H9 (cell line): Measurements from ENCODE around the gene INVS. TPM values are rescaled to one million over a fixed set of nuclear protein-coding genes. Genes with fewer than 3 reads are reported as not detected.

Source experiments
- DNase-seq: peaks from one replicate; pipeline ENCODE4 v3.0.0-alpha.2; 2017
- H2AFZ ChIP-seq: one replicate; pipeline ENCODE4 v1.6.1; 2013; ENCODE audit warnings: mild to moderate bottlenecking, low read length, control low read depth, moderate library complexity
- H2AK5ac ChIP-seq: 2 replicates; pipeline ENCODE4 v1.6.1; 2013; ENCODE audit warnings: low read length, control low read depth, mixed read lengths; ENCODE audit not compliant: insufficient read length
- H2BK120ac ChIP-seq: one replicate; pipeline ENCODE4 v1.6.1; 2013; ENCODE audit warnings: low read depth, mild to moderate bottlenecking, low read length, control low read depth, inconsistent platforms; ENCODE audit not compliant: poor library complexity, severe bottlenecking
- H2BK12ac ChIP-seq: 2 replicates; pipeline ENCODE4 v1.6.1; 2013; ENCODE audit warnings: low read length, control low read depth, mixed read lengths, low read depth; ENCODE audit not compliant: insufficient read length
- H2BK15ac ChIP-seq: 2 replicates; pipeline ENCODE4 v1.6.1; 2013; ENCODE audit warnings: low read depth, low read length, control low read depth
- H2BK20ac ChIP-seq: one replicate; pipeline ENCODE4 v1.6.1; 2013; ENCODE audit warnings: low read depth, mild to moderate bottlenecking, low read length, control low read depth, inconsistent platforms; ENCODE audit not compliant: poor library complexity, severe bottlenecking
- H2BK5ac ChIP-seq: 2 replicates; pipeline ENCODE4 v1.6.1; 2013; ENCODE audit warnings: low read length, control low read depth, mixed read lengths; ENCODE audit not compliant: insufficient read length
- H3K14ac ChIP-seq: 2 replicates; pipeline ENCODE4 v1.6.1; 2013; ENCODE audit warnings: low read length, control low read depth; ENCODE audit not compliant: insufficient read depth
- H3K18ac ChIP-seq: 2 replicates; pipeline ENCODE4 v1.6.1; 2013; ENCODE audit warnings: low read depth, mild to moderate bottlenecking, mixed read lengths, low read length, control low read depth; ENCODE audit not compliant: insufficient read length
- H3K23ac ChIP-seq: 2 replicates; pipeline ENCODE4 v1.6.1; 2013; ENCODE audit warnings: low read length, control low read depth, mixed read lengths, low read depth; ENCODE audit not compliant: insufficient read length
- H3K23me2 ChIP-seq: 2 replicates; pipeline ENCODE4 v1.6.1; 2013; ENCODE audit warnings: low read depth, mild to moderate bottlenecking, mixed read lengths, low read length, control low read depth; ENCODE audit not compliant: insufficient read length, poor library complexity, severe bottlenecking
- H3K27ac ChIP-seq: 2 replicates; pipeline ENCODE4 v1.5.1; 2013; ENCODE audit warnings: low read length, control low read depth, mixed read lengths, low read depth; ENCODE audit not compliant: insufficient read length
- H3K27me3 ChIP-seq: 2 replicates; pipeline ENCODE4 v1.6.1; 2013; ENCODE audit warnings: low read length, control low read depth, inconsistent platforms; ENCODE audit not compliant: insufficient read depth
- H3K4ac ChIP-seq: 2 replicates; pipeline ENCODE4 v1.6.1; 2013; ENCODE audit warnings: low read depth, mild to moderate bottlenecking, control low read depth, inconsistent platforms, low read length, moderate library complexity
- H3K4me1 ChIP-seq: 2 replicates; pipeline ENCODE4 v1.6.1; 2013; ENCODE audit warnings: low read length, control low read depth, inconsistent platforms; ENCODE audit not compliant: insufficient read depth
- H3K4me2 ChIP-seq: 2 replicates; pipeline ENCODE4 v1.6.1; 2013; ENCODE audit warnings: low read length, control low read depth, mixed read lengths; ENCODE audit not compliant: insufficient read length, insufficient read depth
- H3K56ac ChIP-seq: 2 replicates; pipeline ENCODE4 v1.6.1; 2013; ENCODE audit warnings: low read depth, mild to moderate bottlenecking, mixed read lengths, low read length, control low read depth; ENCODE audit not compliant: insufficient read length
- H3K79me1 ChIP-seq: 2 replicates; pipeline ENCODE4 v1.6.1; 2013; ENCODE audit warnings: low read depth, mild to moderate bottlenecking, moderate library complexity, low read length, control low read depth, inconsistent platforms; ENCODE audit not compliant: insufficient read depth, poor library complexity, severe bottlenecking
- H3K79me2 ChIP-seq: 2 replicates; pipeline ENCODE4 v1.6.1; 2013; ENCODE audit warnings: low read length, control low read depth, inconsistent platforms; ENCODE audit not compliant: insufficient read depth
- H3K9ac ChIP-seq: 2 replicates; pipeline ENCODE4 v1.6.1; 2013; ENCODE audit warnings: low read length, control low read depth, mixed read lengths; ENCODE audit not compliant: insufficient read length; ENCODE audit errors: extremely low read depth
- H3K9me3 ChIP-seq: one replicate; pipeline ENCODE4 v1.6.1; 2013; ENCODE audit warnings: low read depth, low read length, inconsistent platforms; ENCODE audit not compliant: control insufficient read depth
- H3T11ph ChIP-seq: one replicate; pipeline ENCODE4 v1.6.1; 2013; ENCODE audit warnings: mild to moderate bottlenecking, low read length, control low read depth, inconsistent platforms
- H4K20me1 ChIP-seq: one replicate; pipeline ENCODE4 v1.6.1; 2013; ENCODE audit not compliant: control insufficient read depth, insufficient read length, insufficient read depth
- H4K5ac ChIP-seq: 2 replicates; pipeline ENCODE4 v1.6.1; 2013; ENCODE audit warnings: low read depth, mild to moderate bottlenecking, mixed read lengths, low read length, control low read depth; ENCODE audit not compliant: insufficient read length
- H4K8ac ChIP-seq: replicated peaks from 2 replicates; pipeline ENCODE4 v1.6.1; 2013; ENCODE audit warnings: low read length, control low read depth, mixed read lengths, low read depth; ENCODE audit not compliant: insufficient read length
- H4K91ac ChIP-seq: 2 replicates; pipeline ENCODE4 v1.6.1; 2013; ENCODE audit warnings: low read depth, mild to moderate bottlenecking, moderate library complexity, mixed read lengths, low read length, control low read depth; ENCODE audit not compliant: insufficient read length
- H3K27ac Mint-ChIP-seq, 3 experiments: 2 replicates in 2 of 3; 3 replicates in 1 of 3; pipeline ENCODE4 v1.8.0; 2020 to 2021; ENCODE audit warnings: mixed read lengths in 3 of 3, mild to moderate bottlenecking in 1 of 3, moderate library complexity in 1 of 3
- H3K27me3 Mint-ChIP-seq: 2 replicates; pipeline ENCODE4 v1.8.0; 2021; ENCODE audit warnings: low read depth, mild to moderate bottlenecking, moderate library complexity, mixed read lengths
- H3K36me3 Mint-ChIP-seq, 3 experiments: 2 replicates in 2 of 3; 3 replicates in 1 of 3; pipeline ENCODE4 v1.8.0; 2020 to 2021; ENCODE audit warnings: low read depth in 3 of 3, mixed read lengths in 3 of 3; ENCODE audit not compliant: insufficient read depth in 1 of 3
- H3K4me1 Mint-ChIP-seq, 2 experiments: 2 replicates each; pipeline ENCODE4 v1.8.0; 2020; ENCODE audit warnings: mixed read lengths in 2 of 2
- H3K4me3 Mint-ChIP-seq, 2 experiments: 2 replicates in 1 of 2; 3 replicates in 1 of 2; pipeline ENCODE4 v1.8.0; 2020 to 2021; ENCODE audit warnings: mild to moderate bottlenecking in 2 of 2, mixed read lengths in 2 of 2, moderate library complexity in 1 of 2
- H3K9me3 Mint-ChIP-seq, 2 experiments: 2 replicates in 1 of 2; 3 replicates in 1 of 2; pipeline ENCODE4 v1.8.0; 2020; ENCODE audit warnings: mild to moderate bottlenecking in 2 of 2, mixed read lengths in 2 of 2, moderate library complexity in 1 of 2
- WGBS: extraction: QIAGEN DNeasy Blood & Tissue Kit; methylation state at CpG from one replicate; pipeline ENCODE4 v1.1.7; 2013; ENCODE audit warnings: missing lambda C conversion rate, low lambda C conversion rate, mixed read lengths; ENCODE audit not compliant: insufficient read length; ENCODE audit errors: extremely low coverage; 5-methylcytosine and 5-hydroxymethylcytosine counted together
- total RNA-seq: library from RNA; stranded (reverse); gene quantifications from 2 replicates; pipeline ENCODE4 v1.2.1, GENCODE V29; 2021
- TF ChIP-seq, protein P1 (sequence below): fragments of 200-600 bp; sonication (generic); conservative IDR thresholded peaks from 3 replicates; pipeline ENCODE4 v1.8.0; 2021; ENCODE audit warnings: antibody characterized with exemption, mild to moderate bottlenecking

Gene INVS
- total RNA-seq, 1 experiment from 2014 or later = 7.5 TPM

DNA sequence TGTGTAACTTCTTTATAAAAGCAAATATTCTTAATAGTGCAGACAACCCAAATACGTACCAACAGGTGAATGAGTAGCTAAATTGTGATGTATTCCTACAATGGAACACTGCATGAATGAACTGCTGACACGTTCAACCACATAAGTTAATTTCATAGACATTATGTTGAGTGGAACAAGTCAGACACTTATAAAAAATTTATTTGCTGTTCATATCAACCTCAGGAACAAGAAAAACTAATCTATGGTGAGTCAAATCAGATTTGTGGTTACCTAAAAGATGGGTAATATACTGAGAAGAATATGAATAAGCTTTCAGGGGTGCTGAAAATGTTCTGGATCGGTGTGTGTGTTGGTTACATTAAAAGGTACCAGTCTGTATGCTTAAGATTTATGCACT lies 35.7 kb downstream of the INVS start:
- no peak overlapping the region for H4K5ac ChIP-seq
- no peaks in the 10 kb centered on the region for H4K20me1 ChIP-seq
- Mint-ChIP-seq H3K4me3 (no peak overlapping the region), H3K9me3 (no peaks in the 10 kb centered on the region), H3K27ac (no peak overlapping the region), H3K4me1 (peaks cover 0 to 6% of the 10 kb centered on the region in 2 experiments; a peak in 3 of 4 replicates), H3K27me3 (no peaks in the 10 kb centered on the region), H3K36me3 (peaks cover 7 to 22% (median 13%) of the 10 kb centered on the region in 3 experiments; a peak in 6 of 7 replicates)
- H2BK120ac ChIP-seq = no peak overlapping the region
- no peaks in the 10 kb centered on the region for H3K4me1 ChIP-seq
- no peaks in the 10 kb centered on the region for H3K27me3 ChIP-seq
- no peak overlapping the region for H4K8ac ChIP-seq
- H3K27ac ChIP-seq = no peak overlapping the region
- WGBS = no CpG with 5 or more reads among the region's 3 CpGs
- H3K9ac ChIP-seq = no peak overlapping the region
- H2BK20ac ChIP-seq = no peak overlapping the region
- no peak overlapping the region for H2AFZ ChIP-seq
- no peak overlapping the region for H3K18ac ChIP-seq
- H3K79me1 ChIP-seq = no peaks in the 10 kb centered on the region
- H3K4me2 ChIP-seq = no peak overlapping the region
- H3K9me3 ChIP-seq = no peaks in the 10 kb centered on the region
- no peak overlapping the region for H2BK15ac ChIP-seq
- H2AK5ac ChIP-seq = no peak overlapping the region
- H2BK12ac ChIP-seq = no peak overlapping the region
- no peaks in the 10 kb centered on the region for H3K79me2 ChIP-seq
- no peak overlapping the region for H3K14ac ChIP-seq
- no peak overlapping the region for H3K4ac ChIP-seq
- H2BK5ac ChIP-seq = no peak overlapping the region
- H3K23ac ChIP-seq = no peak overlapping the region
- TF ChIP-seq, protein P1, sequence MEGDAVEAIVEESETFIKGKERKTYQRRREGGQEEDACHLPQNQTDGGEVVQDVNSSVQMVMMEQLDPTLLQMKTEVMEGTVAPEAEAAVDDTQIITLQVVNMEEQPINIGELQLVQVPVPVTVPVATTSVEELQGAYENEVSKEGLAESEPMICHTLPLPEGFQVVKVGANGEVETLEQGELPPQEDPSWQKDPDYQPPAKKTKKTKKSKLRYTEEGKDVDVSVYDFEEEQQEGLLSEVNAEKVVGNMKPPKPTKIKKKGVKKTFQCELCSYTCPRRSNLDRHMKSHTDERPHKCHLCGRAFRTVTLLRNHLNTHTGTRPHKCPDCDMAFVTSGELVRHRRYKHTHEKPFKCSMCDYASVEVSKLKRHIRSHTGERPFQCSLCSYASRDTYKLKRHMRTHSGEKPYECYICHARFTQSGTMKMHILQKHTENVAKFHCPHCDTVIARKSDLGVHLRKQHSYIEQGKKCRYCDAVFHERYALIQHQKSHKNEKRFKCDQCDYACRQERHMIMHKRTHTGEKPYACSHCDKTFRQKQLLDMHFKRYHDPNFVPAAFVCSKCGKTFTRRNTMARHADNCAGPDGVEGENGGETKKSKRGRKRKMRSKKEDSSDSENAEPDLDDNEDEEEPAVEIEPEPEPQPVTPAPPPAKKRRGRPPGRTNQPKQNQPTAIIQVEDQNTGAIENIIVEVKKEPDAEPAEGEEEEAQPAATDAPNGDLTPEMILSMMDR = no peak
- DNase-seq = no peak
- H3T11ph ChIP-seq = no peak overlapping the region
- no peak overlapping the region for H4K91ac ChIP-seq
- H3K56ac ChIP-seq = no peak overlapping the region
- H3K23me2 ChIP-seq = no peaks in the 10 kb centered on the region
